ENCODE results near the gene ABHD6. TPM values are rescaled to one million over a fixed set of nuclear protein-coding genes. Genes with fewer than 3 reads are reported as not detected.

ABHD6 gene
- total RNA-seq, 1 experiment from 2014 or later: 7.0 TPM

- DNase-seq: no peak
- Histone ChIP-seq H3K27me3 (ENCODE audit: control insufficient read depth, insufficient read depth, low read length) (peaks cover 4% of the 10 kb centered on the region), H3K4me3 (ENCODE audit: insufficient read depth, low read depth, low read length) (no peak overlapping the region), H3K36me3 (replicated peaks; ENCODE audit: control insufficient read depth, insufficient read depth, low read length) (no peaks in the 10 kb centered on the region)
Observed at GRCh38 chr3:58243976-58244585, 6.5 kb downstream of the ABHD6 start.

GRCh38 chr3:58246148-58247047, 8.8 kb downstream of the ABHD6 start:
- Histone ChIP-seq H3K27me3 (ENCODE audit: control insufficient read depth, insufficient read depth, low read length) (no peaks in the 10 kb centered on the region; the same call in 1 of the 2 replicates), H3K4me3 (ENCODE audit: insufficient read depth, low read depth, low read length) (no peak overlapping the region), H3K36me3 (replicated peaks; ENCODE audit: control insufficient read depth, insufficient read depth, low read length) (no peaks in the 10 kb centered on the region)
- DNase-seq: no peak

- no peaks in the 10 kb centered on the region; the same call in 1 of the 2 replicates for H3K27me3 ChIP-seq (ENCODE audit: control insufficient read depth, insufficient read depth, low read length)
- no peaks in the 10 kb centered on the region for H3K36me3 ChIP-seq (replicated peaks; ENCODE audit: control insufficient read depth, insufficient read depth, low read length)
- DNase-seq: peak; percentile 16
- no peak overlapping the region for H3K4me3 ChIP-seq (ENCODE audit: insufficient read depth, low read depth, low read length)
Observed at GRCh38 chr3:58249358-58250092, 11.9 kb downstream of the ABHD6 start.

- no peaks in the 10 kb centered on the region; the same call in 1 of the 2 replicates for H3K27me3 ChIP-seq (ENCODE audit: control insufficient read depth, insufficient read depth, low read length)
- no peak overlapping the region for H3K4me3 ChIP-seq (ENCODE audit: insufficient read depth, low read depth, low read length)
- no peaks in the 10 kb centered on the region for H3K36me3 ChIP-seq (replicated peaks; ENCODE audit: control insufficient read depth, insufficient read depth, low read length)
- DNase-seq: no peak
Observed at GRCh38 chr3:58250093-58250707, 12.6 kb downstream of the ABHD6 start.

- H3K27me3 ChIP-seq (ENCODE audit: control insufficient read depth, insufficient read depth, low read length): no peaks in the 10 kb centered on the region; the same call in 1 of the 2 replicates
- H3K4me3 ChIP-seq (ENCODE audit: insufficient read depth, low read depth, low read length): no peak overlapping the region
- DNase-seq: no peak
- H3K36me3 ChIP-seq (replicated peaks; ENCODE audit: control insufficient read depth, insufficient read depth, low read length): no peaks in the 10 kb centered on the region
Observed at GRCh38 chr3:58251631-58252035, 14.0 kb downstream of the ABHD6 start.

GRCh38 chr3:58254144-58254543, 16.6 kb downstream of the ABHD6 start:
- H3K27me3 ChIP-seq (ENCODE audit: control insufficient read depth, insufficient read depth, low read length): no peaks in the 10 kb centered on the region; the same call in 1 of the 2 replicates
- DNase-seq: no peak
- H3K4me3 ChIP-seq (ENCODE audit: insufficient read depth, low read depth, low read length): no peak overlapping the region
- no peaks in the 10 kb centered on the region for H3K36me3 ChIP-seq (replicated peaks; ENCODE audit: control insufficient read depth, insufficient read depth, low read length)

GRCh38 chr3:58256061-58256460, 18.5 kb downstream of the ABHD6 start:
- DNase-seq: no peak
- Histone ChIP-seq H3K4me3 (ENCODE audit: insufficient read depth, low read depth, low read length) (no peak overlapping the region), H3K36me3 (replicated peaks; ENCODE audit: control insufficient read depth, insufficient read depth, low read length) (no peaks in the 10 kb centered on the region), H3K27me3 (ENCODE audit: control insufficient read depth, insufficient read depth, low read length) (no peaks in the 10 kb centered on the region)

GRCh38 chr3:58256511-58256910, 18.9 kb downstream of the ABHD6 start:
- Histone ChIP-seq H3K4me3 (ENCODE audit: insufficient read depth, low read depth, low read length) (no peak overlapping the region), H3K36me3 (replicated peaks; ENCODE audit: control insufficient read depth, insufficient read depth, low read length) (no peaks in the 10 kb centered on the region), H3K27me3 (ENCODE audit: control insufficient read depth, insufficient read depth, low read length) (no peaks in the 10 kb centered on the region)
- DNase-seq: no peak

- H3K4me3 ChIP-seq (ENCODE audit: insufficient read depth, low read depth, low read length): no peak overlapping the region
- H3K27me3 ChIP-seq (ENCODE audit: control insufficient read depth, insufficient read depth, low read length): no peaks in the 10 kb centered on the region
- no peak for DNase-seq
- H3K36me3 ChIP-seq (replicated peaks; ENCODE audit: control insufficient read depth, insufficient read depth, low read length): no peaks in the 10 kb centered on the region
Observed at GRCh38 chr3:58258392-58259055, 20.9 kb downstream of the ABHD6 start.

GRCh38 chr3:58260261-58260731, 22.7 kb downstream of the ABHD6 start:
- Histone ChIP-seq H3K27me3 (ENCODE audit: control insufficient read depth, insufficient read depth, low read length) (no peaks in the 10 kb centered on the region), H3K36me3 (replicated peaks; ENCODE audit: control insufficient read depth, insufficient read depth, low read length) (no peaks in the 10 kb centered on the region), H3K4me3 (ENCODE audit: insufficient read depth, low read depth, low read length) (no peak overlapping the region)
- DNase-seq: no peak

GRCh38 chr3:58260733-58261132, 23.1 kb downstream of the ABHD6 start:
- H3K27me3 ChIP-seq (ENCODE audit: control insufficient read depth, insufficient read depth, low read length): no peaks in the 10 kb centered on the region
- no peak overlapping the region for H3K4me3 ChIP-seq (ENCODE audit: insufficient read depth, low read depth, low read length)
- no peak for DNase-seq
- H3K36me3 ChIP-seq (replicated peaks; ENCODE audit: control insufficient read depth, insufficient read depth, low read length): no peaks in the 10 kb centered on the region

GRCh38 chr3:58261954-58262666, 24.5 kb downstream of the ABHD6 start:
- no peak overlapping the region for H3K4me3 ChIP-seq (ENCODE audit: insufficient read depth, low read depth, low read length)
- no peaks in the 10 kb centered on the region for H3K36me3 ChIP-seq (replicated peaks; ENCODE audit: control insufficient read depth, insufficient read depth, low read length)

GRCh38 chr3:58266577-58266976, 29.0 kb downstream of the ABHD6 start:
- Histone ChIP-seq H3K27me3 (ENCODE audit: control insufficient read depth, insufficient read depth, low read length) (no peaks in the 10 kb centered on the region), H3K4me3 (ENCODE audit: insufficient read depth, low read depth, low read length) (no peak overlapping the region), H3K36me3 (replicated peaks; ENCODE audit: control insufficient read depth, insufficient read depth, low read length) (no peaks in the 10 kb centered on the region)
- no peak for DNase-seq

More at GRCh38 chr3:58261954-58262666, 24.5 kb downstream of the ABHD6 start:
- no peak for DNase-seq
- no peaks in the 10 kb centered on the region for H3K27me3 ChIP-seq (ENCODE audit: control insufficient read depth, insufficient read depth, low read length)
